DND-41 (cell line): Measurements from ENCODE around the gene AP1M1.

Source experiments
- CTCF ChIP-seq: IDR thresholded peaks from 2 replicates; pipeline ENCODE4 v1.5.1; 2012; ENCODE audit warnings: borderline replicate concordance, low read length, moderate library complexity, mild to moderate bottlenecking; ENCODE audit not compliant: poor library complexity, severe bottlenecking; ENCODE audit errors: extremely low read depth
- EZH2 ChIP-seq: IDR thresholded peaks from 3 replicates; pipeline ENCODE4 v1.6.1; 2012; ENCODE audit warnings: borderline replicate concordance, low read depth, mild to moderate bottlenecking, moderate library complexity, low read length, inconsistent platforms; ENCODE audit not compliant: severe bottlenecking

- no peak for TF ChIP-seq CTCF
- TF ChIP-seq EZH2: no peak
Observed at GRCh38 chr19:16244091-16244490, 46.4 kb downstream of the AP1M1 start.
